Endothelial cell of umbilical vein (primary cell): ENCODE measurements around the gene SLC11A2.

ENCODE experiments used
- CTCF ChIP-seq, 2 donors: IDR thresholded peaks; 1 replicate in 1 of 2; 2 replicates in 1 of 2; pipeline ENCODE4 v1.5.1; 2011; ENCODE audit warnings: low read length in 2 of 2, mild to moderate bottlenecking in 2 of 2, moderate library complexity in 2 of 2, control low read depth in 1 of 2, inconsistent platforms in 1 of 2, low read depth in 1 of 2; ENCODE audit not compliant: insufficient read depth in 1 of 2; ENCODE audit errors: extremely low read depth in 1 of 2
- EZH2 ChIP-seq: IDR thresholded peaks from 2 replicates; pipeline ENCODE4 v1.6.1; 2012; ENCODE audit warnings: borderline replicate concordance, low read depth, mild to moderate bottlenecking, moderate library complexity, low read length, inconsistent platforms; ENCODE audit not compliant: severe bottlenecking
- POLR2A ChIP-seq: IDR thresholded peaks from 2 replicates; pipeline ENCODE4 v1.6.1; 2012; ENCODE audit warnings: low read depth, mild to moderate bottlenecking, control low read depth, low read length

- TF ChIP-seq CTCF (IDR thresholded peaks at IDR 0.05; ENCODE audit: extremely low read depth in 1 of 2, insufficient read depth in 1 of 2, low read depth in 1 of 2, low read length in 2 of 2) (no peak), EZH2 (no peak), POLR2A (no peak)
Measured at GRCh38 chr12:50934981-50935807, 91.0 kb downstream of the SLC11A2 start.
